Measurements from ENCODE around the gene PCGF1.
"Not testable (repeated sequence)": the region's sequence is repeated elsewhere in the genome, so short reads cannot be mapped to it uniquely, and the experiment has no call there.

PCGF1 gene

GRCh38 chr2:74472086-74472944 lies 35.2 kb downstream of the PCGF1 start, which contains the start of gene MRPL53:
Gene MRPL53, minus strand, starts transcription at chr2:74472680. Its CDS starts 20 bp downstream, at chr2:74472660.
- peak; percentile 94 for DNase-seq (ENCODE audit: low spot score)

- no peak for DNase-seq (ENCODE audit: low spot score)
Measured at GRCh38 chr2:74471332-74472065, 36.0 kb downstream of the PCGF1 start.

GRCh38 chr2:74470742-74471141 lies 36.8 kb downstream of the PCGF1 start:
- DNase-seq (ENCODE audit: low spot score) = not testable (repeated sequence)

- no peak for DNase-seq (ENCODE audit: low spot score)
Measured at GRCh38 chr2:74464406-74464805, 43.1 kb downstream of the PCGF1 start.

GRCh38 chr2:74462786-74463105 lies 44.7 kb downstream of the PCGF1 start:
- DNase-seq (ENCODE audit: low spot score) = no peak

- DNase-seq (ENCODE audit: low spot score) = no peak
Measured at GRCh38 chr2:74462054-74462785, 45.3 kb downstream of the PCGF1 start.

- no peak for DNase-seq (ENCODE audit: low spot score)
Measured at GRCh38 chr2:74461187-74462053, 46.1 kb downstream of the PCGF1 start.

GRCh38 chr2:74460187-74460586 lies 47.3 kb downstream of the PCGF1 start:
- DNase-seq (ENCODE audit: low spot score) = not testable (repeated sequence)

GRCh38 chr2:74459503-74460118 lies 47.9 kb downstream of the PCGF1 start:
- DNase-seq (ENCODE audit: low spot score) = not testable (repeated sequence)

GRCh38 chr2:74458938-74459363 lies 48.5 kb downstream of the PCGF1 start:
- DNase-seq (ENCODE audit: low spot score) = no peak

GRCh38 chr2:74458132-74458937 lies 49.2 kb downstream of the PCGF1 start, which contains the start of gene WBP1:
Gene WBP1, plus strand, starts transcription at chr2:74458438. Its CDS starts 165 bp downstream, at chr2:74458603.
- peak; percentile 100 for DNase-seq (ENCODE audit: low spot score)

GRCh38 chr2:74457549-74458131 lies 49.9 kb downstream of the PCGF1 start:
- DNase-seq (ENCODE audit: low spot score) = peak; percentile 84

- DNase-seq (ENCODE audit: low spot score) = no peak
Measured at GRCh38 chr2:74457129-74457548, 50.4 kb downstream of the PCGF1 start.
